HG03558 (cell line): Measurements from ENCODE around the gene POLG2.
"Not testable (repeated sequence)": the region's sequence is repeated elsewhere in the genome, so short reads cannot be mapped to it uniquely, and the experiment has no call there.

Experiments
- ATAC-seq: cut with Tn5 transposase; IDR thresholded peaks from one replicate; pipeline ENCODE4 v1.9.1; 2021; ENCODE audit warnings: moderate number of reproducible peaks; ENCODE audit not compliant: unreplicated experiment; ENCODE audit errors: extremely low read depth

POLG2 gene

DNA sequence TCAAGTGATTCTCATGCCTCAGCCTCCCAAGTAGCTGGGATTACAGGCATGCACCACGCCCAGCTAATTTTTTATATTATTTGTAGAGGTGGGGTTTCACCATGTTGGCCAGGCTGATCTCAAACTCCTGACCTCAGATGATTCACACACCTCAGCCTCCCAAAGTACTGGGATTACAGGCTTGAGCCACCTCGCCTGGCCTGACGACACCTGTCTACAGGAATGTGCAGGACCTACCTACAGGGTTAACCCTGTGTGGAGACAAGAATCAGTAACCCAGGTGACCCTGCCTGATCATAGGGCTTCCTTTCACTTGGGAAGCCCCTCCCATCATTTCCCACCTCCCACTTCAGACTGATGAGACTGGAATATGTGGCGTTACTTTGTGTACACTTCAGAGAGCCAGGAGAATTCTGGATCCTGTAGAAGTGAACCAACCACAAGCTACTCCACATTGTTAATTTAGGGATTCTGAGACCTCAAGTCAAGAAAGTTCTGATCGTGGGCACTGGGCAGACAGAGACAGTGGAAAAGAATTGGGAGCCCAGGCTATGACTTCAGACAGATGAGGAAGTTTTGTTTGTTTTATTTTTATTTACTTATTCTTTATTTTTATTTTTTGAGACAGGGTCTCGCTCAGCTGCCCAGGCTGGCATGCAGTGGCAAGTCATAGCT, 53.6 kb downstream of the POLG2 start:
- no peak for ATAC-seq

DNA sequence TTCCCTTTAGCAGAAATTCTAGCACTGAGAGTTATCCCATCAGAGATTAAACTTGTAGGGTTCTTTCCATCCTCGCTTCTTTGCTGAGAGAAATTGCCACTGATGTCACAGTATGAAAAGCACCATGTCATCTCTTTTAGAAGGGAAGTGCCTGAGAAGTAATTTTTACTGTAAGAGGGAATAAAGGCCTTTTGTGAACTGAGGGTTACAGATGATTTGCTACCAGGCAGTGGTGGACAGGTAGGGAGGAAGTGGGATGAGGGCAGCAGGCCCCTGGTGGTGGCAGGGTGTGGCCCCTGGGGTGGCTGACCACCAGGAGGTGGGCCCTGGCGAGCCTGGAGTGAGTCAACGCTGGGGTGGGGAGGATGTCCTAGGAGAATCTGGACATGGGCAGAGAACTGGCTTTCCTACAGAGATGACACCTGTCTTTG, 54.3 kb downstream of the POLG2 start:
- ATAC-seq = no peak

DNA sequence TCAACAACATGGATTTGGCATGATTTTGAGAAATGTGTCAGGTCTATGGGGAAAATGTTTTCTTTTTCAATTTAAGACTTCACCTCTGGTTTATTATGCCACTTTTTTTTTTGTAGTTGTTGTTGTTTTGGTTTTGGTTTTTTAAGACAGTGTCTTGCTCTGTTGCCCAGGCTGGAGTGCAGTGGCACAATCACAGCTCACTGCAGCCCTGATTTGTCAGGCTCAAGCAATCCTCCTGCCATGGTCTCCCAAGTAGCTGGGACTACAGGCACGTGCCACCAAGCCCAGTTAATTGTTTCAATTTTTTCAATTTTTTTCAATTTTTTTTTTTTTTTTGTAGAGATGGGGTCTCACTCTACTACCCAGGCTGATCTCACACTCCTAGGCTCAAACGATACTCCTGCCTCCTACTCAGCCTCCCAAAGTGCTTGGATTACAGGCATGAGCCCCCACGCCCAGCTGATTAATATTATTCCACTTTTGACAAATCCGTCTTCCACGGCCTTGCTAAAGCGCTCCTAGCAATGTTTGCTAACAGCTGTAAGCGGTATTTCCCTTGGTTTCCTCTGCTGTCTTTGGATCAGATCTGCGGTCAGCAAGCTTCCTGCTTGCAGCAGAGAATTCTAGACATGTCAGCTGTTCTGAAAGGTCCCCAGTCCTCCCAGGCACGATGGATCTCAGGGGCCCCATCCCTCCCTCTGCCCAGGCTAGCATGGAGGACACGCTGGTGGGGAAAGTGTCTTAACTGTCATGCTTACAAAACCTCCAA, 54.9 kb downstream of the POLG2 start:
- no peak for ATAC-seq

DNA sequence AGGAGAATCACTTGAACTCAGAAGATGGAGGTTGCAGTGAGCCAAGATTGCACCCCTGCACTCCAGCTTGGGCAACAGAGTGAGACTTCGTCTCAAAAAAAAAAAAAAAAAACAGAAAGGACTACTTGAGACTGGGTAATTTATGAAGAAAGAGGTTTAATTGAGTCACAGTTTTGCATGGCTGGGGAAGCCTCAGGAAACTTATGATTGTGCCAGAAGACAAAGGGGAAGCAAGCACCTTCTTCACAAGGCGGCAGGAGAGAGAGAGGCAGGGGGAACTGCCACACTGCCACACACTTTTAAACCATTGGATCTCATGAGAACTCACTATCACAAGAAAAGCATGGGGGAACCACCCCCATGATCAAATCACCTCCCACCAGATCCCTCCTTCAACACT, 56.9 kb downstream of the POLG2 start:
- no peak for ATAC-seq

GRCh38 chr17:64439521-64439920, 57.3 kb downstream of the POLG2 start:
- ATAC-seq = not testable (repeated sequence)

DNA sequence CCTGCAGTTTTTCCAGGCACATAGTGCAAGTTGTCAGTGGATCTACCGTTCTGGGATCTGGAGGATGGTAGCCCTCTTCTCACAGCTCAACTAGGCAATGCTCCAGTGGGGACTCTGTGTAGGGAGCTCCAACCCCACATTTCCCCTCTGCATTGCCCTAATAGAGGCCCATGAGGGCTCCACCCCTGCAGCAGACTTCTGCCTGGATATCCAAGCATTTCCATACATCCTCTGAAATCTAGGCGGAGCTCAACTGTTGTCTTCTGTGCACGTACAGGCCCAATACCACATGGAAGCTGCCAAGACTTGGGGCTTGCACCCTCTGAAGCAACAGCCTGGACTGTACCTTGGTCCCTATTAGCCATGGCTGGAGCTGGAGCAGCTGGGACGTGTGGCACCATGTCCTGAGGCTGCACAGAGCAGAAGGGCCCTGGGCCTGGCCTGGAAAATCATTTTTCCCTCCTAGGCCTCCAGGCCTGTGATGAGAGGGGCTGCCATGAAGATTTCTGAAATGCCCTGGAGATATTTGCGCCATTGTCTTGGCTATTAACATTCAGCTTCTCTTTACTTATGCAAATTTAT, 58.8 kb downstream of the POLG2 start:
- no peak for ATAC-seq

- no peak for ATAC-seq
Observed at GRCh38 chr17:64431534-64431933, 65.3 kb downstream of the POLG2 start.

DNA sequence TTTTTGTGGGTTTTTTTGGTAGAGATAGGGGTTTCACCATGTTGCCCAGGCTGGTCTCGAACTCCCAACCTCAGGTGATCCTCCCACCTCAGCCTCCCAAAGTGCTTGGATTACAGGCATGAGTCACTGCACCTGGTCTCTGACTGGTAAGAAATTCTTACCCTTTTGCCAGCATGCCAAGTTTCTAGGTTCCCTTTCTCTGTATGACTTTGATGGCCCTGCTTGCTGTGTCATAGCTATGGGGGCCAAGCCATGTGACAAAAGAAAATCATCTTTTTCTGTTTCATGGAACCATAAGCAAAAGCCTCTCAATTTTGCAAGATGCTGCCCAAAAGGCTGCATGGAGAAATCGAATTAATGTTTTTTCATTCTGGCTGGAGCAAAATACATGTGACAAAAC, 66.8 kb downstream of the POLG2 start:
- not testable (repeated sequence) for ATAC-seq

GRCh38 chr17:64428406-64428805, 68.4 kb downstream of the POLG2 start:
- no peak for ATAC-seq
